ENCODE measurements around the gene LILRA6. TPM values are rescaled to one million over a fixed set of nuclear protein-coding genes. Genes with fewer than 3 reads are reported as not detected.

The LILRA6 gene
- total and polyA plus RNA-seq, 2 of the 8 experiments (the other 6 are each of a cell fraction or from before 2014, with no cell fraction given): not detected

DNA sequence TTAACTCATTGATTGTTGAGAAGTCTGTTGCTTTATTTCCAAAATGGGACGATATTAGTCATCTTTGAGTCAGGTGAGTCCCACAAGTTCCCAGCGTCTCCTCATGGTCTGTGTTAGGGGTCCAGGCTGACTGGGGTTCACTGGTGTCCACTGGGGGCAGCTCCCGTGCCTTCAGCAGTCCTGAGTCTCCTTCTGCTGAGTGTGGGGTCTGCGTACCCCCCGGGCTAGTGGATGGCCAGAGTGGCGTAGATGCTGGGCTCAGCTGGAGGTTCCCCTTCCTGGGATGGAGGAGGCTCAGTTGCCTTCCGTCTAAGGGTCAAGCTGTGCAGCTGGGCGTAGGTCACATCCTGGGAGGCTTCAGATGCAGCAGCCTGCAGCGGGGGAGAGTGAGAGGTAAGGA, 25.7 kb downstream of the LILRA6 start:
- H3K4me1 ChIP-seq (replicated peaks in 1 of 4; ENCODE audit: control insufficient read depth in 3 of 4, insufficient read depth in 4 of 4, low read length in 3 of 4): peaks cover 0 to 1% (median 0%) of the 10 kb centered on the region in 4 experiments; a peak in 2 of 7 replicates
- no peak overlapping the region for H2BK20ac ChIP-seq (ENCODE audit: low read length)
- H3K56ac ChIP-seq (replicated peaks; ENCODE audit: insufficient read length, low read depth, low read length): no peak overlapping the region
- H3K4me3 ChIP-seq (ENCODE audit: extremely low read depth in 1 of 4, insufficient read depth in 2 of 4, low read depth in 3 of 4, low read length in 4 of 4): no peak overlapping the region
- no peaks in the 10 kb centered on the region for H3K27me3 ChIP-seq (replicated peaks in 1 of 4; ENCODE audit: control insufficient read depth in 3 of 4, extremely low read depth in 1 of 4, insufficient read depth in 3 of 4, low read length in 3 of 4)
- peaks cover 0 to 1% of the 10 kb centered on the region in 2 experiments for H4K20me1 ChIP-seq (replicated peaks in 1 of 2; ENCODE audit: control insufficient read depth in 1 of 2, insufficient read depth in 2 of 2, low read length in 2 of 2)
- H2AFZ ChIP-seq (ENCODE audit: low read length): no peak overlapping the region
- DNase-seq (ENCODE audit: low read depth in 1 of 2, low spot score in 2 of 2): no peak
- H3K9ac ChIP-seq (replicated peaks in 1 of 4; ENCODE audit: extremely low read depth in 1 of 4, low read depth in 3 of 4, low read length in 3 of 4): no peak overlapping the region
- no peaks in the 10 kb centered on the region for H3K23me2 ChIP-seq (ENCODE audit: low read depth, low read length)
- no peaks in the 10 kb centered on the region for H3K9me3 ChIP-seq (ENCODE audit: insufficient read depth in 2 of 2, low read depth in 1 of 2, low read length in 1 of 2)
- no peak overlapping the region for H4K91ac ChIP-seq (replicated peaks; ENCODE audit: insufficient read length, low read length)
- no peak overlapping the region for H2BK5ac ChIP-seq (ENCODE audit: low read depth, low read length)
- H3K4me2 ChIP-seq (ENCODE audit: insufficient read depth in 1 of 2, low read depth in 2 of 2, low read length in 2 of 2): no peak overlapping the region
- H2AK5ac ChIP-seq (ENCODE audit: low read depth, low read length): no peak overlapping the region
- no peak overlapping the region for H4K8ac ChIP-seq (ENCODE audit: extremely low read depth, insufficient read depth, low read length)
- H3K4ac ChIP-seq (replicated peaks; ENCODE audit: insufficient read length, low read depth, low read length): no peak overlapping the region
- CTCF ChIA-PET (ENCODE audit: partially characterized antibody): interaction anchor here (0.6 to 1.2 kb wide), 2 partner anchors 12 to 174 kb away, joined by 3 to 4 read pairs; no protein-coding TSS in a partner anchor
- H3K79me2 ChIP-seq (ENCODE audit: control insufficient read depth in 1 of 2, insufficient read depth in 2 of 2, low read length in 2 of 2): no peaks in the 10 kb centered on the region
- no peak overlapping the region for H3K14ac ChIP-seq (ENCODE audit: insufficient read length)
- H3K27ac ChIP-seq (ENCODE audit: low read depth, low read length): no peak overlapping the region
- H3K23ac ChIP-seq (ENCODE audit: insufficient read length): no peak overlapping the region
- POLR2A ChIA-PET (ENCODE audit: partially characterized antibody): interaction anchor here (2.9 to 23.4 kb wide), 2 partner anchors 10 to 27 kb away, joined by 34 to 909 read pairs; partner anchors contain the start of genes MBOAT7, RPS9 and TSEN34
- WGBS, 2 experiments (ENCODE audit: extremely low coverage in 1 of 2, insufficient coverage in 1 of 2, insufficient read length in 1 of 2, insufficient replicate concordance in 2 of 2, low coverage in 1 of 2, low lambda C conversion rate in 2 of 2, missing lambda C conversion rate in 1 of 2): 92% methylated on average over 8 of the region's 9 CpGs; no CpG with 5 or more reads in 1 of the 2 experiments
- no peak overlapping the region for H3K18ac ChIP-seq (ENCODE audit: extremely low read depth, low read length)
- H2BK12ac ChIP-seq (ENCODE audit: low read depth, low read length): no peak overlapping the region
- FAIRE-seq: no peak
- H3K79me1 ChIP-seq (ENCODE audit: low read depth, low read length): no peaks in the 10 kb centered on the region
- H3K36me3 ChIP-seq (ENCODE audit: control insufficient read depth in 2 of 4, insufficient read depth in 4 of 4, low read length in 3 of 4): no peaks in the 10 kb centered on the region
- no peak overlapping the region for H2BK15ac ChIP-seq (ENCODE audit: low read length)
- H4K5ac ChIP-seq (ENCODE audit: insufficient read length, low read depth, low read length): no peak overlapping the region
- H2BK120ac ChIP-seq (replicated peaks; ENCODE audit: low read depth, low read length): no peak overlapping the region
- TF ChIP-seq RXRA (IDR thresholded peaks at IDR 0.05; ENCODE audit: insufficient read depth, low read depth, low read length): no peak
- TF ChIP-seq, protein P1, sequence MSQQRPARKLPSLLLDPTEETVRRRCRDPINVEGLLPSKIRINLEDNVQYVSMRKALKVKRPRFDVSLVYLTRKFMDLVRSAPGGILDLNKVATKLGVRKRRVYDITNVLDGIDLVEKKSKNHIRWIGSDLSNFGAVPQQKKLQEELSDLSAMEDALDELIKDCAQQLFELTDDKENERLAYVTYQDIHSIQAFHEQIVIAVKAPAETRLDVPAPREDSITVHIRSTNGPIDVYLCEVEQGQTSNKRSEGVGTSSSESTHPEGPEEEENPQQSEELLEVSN (IDR thresholded peaks at IDR 0.05): no peak
- TF ChIP-seq NRF1 (IDR thresholded peaks at IDR 0.05; ENCODE audit: low read depth, low read length): no peak
- TF ChIP-seq, protein P2, sequence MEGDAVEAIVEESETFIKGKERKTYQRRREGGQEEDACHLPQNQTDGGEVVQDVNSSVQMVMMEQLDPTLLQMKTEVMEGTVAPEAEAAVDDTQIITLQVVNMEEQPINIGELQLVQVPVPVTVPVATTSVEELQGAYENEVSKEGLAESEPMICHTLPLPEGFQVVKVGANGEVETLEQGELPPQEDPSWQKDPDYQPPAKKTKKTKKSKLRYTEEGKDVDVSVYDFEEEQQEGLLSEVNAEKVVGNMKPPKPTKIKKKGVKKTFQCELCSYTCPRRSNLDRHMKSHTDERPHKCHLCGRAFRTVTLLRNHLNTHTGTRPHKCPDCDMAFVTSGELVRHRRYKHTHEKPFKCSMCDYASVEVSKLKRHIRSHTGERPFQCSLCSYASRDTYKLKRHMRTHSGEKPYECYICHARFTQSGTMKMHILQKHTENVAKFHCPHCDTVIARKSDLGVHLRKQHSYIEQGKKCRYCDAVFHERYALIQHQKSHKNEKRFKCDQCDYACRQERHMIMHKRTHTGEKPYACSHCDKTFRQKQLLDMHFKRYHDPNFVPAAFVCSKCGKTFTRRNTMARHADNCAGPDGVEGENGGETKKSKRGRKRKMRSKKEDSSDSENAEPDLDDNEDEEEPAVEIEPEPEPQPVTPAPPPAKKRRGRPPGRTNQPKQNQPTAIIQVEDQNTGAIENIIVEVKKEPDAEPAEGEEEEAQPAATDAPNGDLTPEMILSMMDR (IDR thresholded peaks at IDR 0.05; ENCODE audit: control extremely low read depth in 1 of 3, insufficient read depth in 1 of 3, low read depth in 1 of 3, low read length in 3 of 3): no peak
- TF ChIP-seq KDM5A (IDR thresholded peaks at IDR 0.05; ENCODE audit: low read length): no peak
- TF ChIP-seq, protein P3, sequence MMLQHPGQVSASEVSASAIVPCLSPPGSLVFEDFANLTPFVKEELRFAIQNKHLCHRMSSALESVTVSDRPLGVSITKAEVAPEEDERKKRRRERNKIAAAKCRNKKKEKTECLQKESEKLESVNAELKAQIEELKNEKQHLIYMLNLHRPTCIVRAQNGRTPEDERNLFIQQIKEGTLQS (IDR thresholded peaks at IDR 0.05; ENCODE audit: insufficient read depth, low read depth, low read length): no peak
- no peak for TF ChIP-seq EGR1 (IDR thresholded peaks at IDR 0.05; ENCODE audit: borderline replicate concordance, low read depth, low read length)
- no peak for TF ChIP-seq SP4 (IDR thresholded peaks at IDR 0.05; ENCODE audit: low read length)
- no peak for TF ChIP-seq RAD21 (IDR thresholded peaks at IDR 0.05 in 1 of 2, conservative IDR thresholded peaks at IDR 0.05 in 1 of 2; ENCODE audit: low read depth in 2 of 2, low read length in 2 of 2)
- TF ChIP-seq GTF2F1 (IDR thresholded peaks at IDR 0.05; ENCODE audit: borderline replicate concordance, low read depth, low read length): no peak
